SK-N-SH treated with all-trans-retinoic acid at 6 μM for 48 hours (cell line): ENCODE measurements around the gene SEC14L1.

Source experiments
- ATAC-seq: fragments of 200-7000 bp; cut with Tn5 transposase; 3 replicates; pipeline ENCODE4 v1.9.1; 2020; ENCODE audit warnings: mild to moderate bottlenecking, moderate library complexity
- ARNTL ChIP-seq: fragments of 450-650 bp; formaldehyde crosslinking; IDR thresholded peaks from 2 replicates; pipeline ENCODE4 v1.5.0; 2020; ENCODE audit warnings: low read depth, mild to moderate bottlenecking, moderate library complexity, borderline replicate concordance
- BACH2 ChIP-seq: fragments of 250-450 bp; sonication (Bioruptor Pico); IDR thresholded peaks from 2 replicates; pipeline ENCODE4 v1.9.0; 2021; ENCODE audit warnings: mild to moderate bottlenecking, borderline replicate concordance
- CREB5 ChIP-seq: fragments of 250-450 bp; sonication (Bioruptor Pico); IDR thresholded peaks from 2 replicates; pipeline ENCODE4 v1.5.1; 2020; ENCODE audit warnings: low read depth, mild to moderate bottlenecking, moderate library complexity
- CSDC2 ChIP-seq: fragments of 250-450 bp; sonication (Bioruptor Pico); IDR thresholded peaks from 2 replicates; pipeline ENCODE4 v1.5.0; 2020; ENCODE audit warnings: mild to moderate bottlenecking, moderate library complexity
- ESRRG ChIP-seq: fragments of 250-450 bp; sonication (Bioruptor Pico); IDR thresholded peaks from 2 replicates; pipeline ENCODE4 v1.6.1; 2021; ENCODE audit warnings: mild to moderate bottlenecking
- ISL1 ChIP-seq: fragments of 250-450 bp; sonication (Bioruptor Pico); IDR thresholded peaks from 2 replicates; pipeline ENCODE4 v2.1.2; 2022; ENCODE audit warnings: mild to moderate bottlenecking, moderate library complexity
- RARB ChIP-seq: fragments of 250-450 bp; sonication (Bioruptor Pico); IDR thresholded peaks from 2 replicates; pipeline ENCODE4 v1.8.0; 2021; ENCODE audit warnings: mild to moderate bottlenecking, moderate library complexity
- TCF4 ChIP-seq: fragments of 250-450 bp; sonication (Bioruptor Pico); IDR thresholded peaks from 2 replicates; pipeline ENCODE4 v1.8.0; 2021; ENCODE audit warnings: mild to moderate bottlenecking, moderate library complexity, borderline replicate concordance
- TOX ChIP-seq: fragments of 250-450 bp; sonication (Bioruptor Pico); IDR thresholded peaks from 2 replicates; pipeline ENCODE4 v1.8.0; 2021; ENCODE audit warnings: mild to moderate bottlenecking, moderate library complexity, borderline replicate concordance
- ZC3H10 ChIP-seq: fragments of 250-450 bp; sonication (Bioruptor Pico); IDR thresholded peaks from 2 replicates; pipeline ENCODE4 v1.5.1; 2021; ENCODE audit warnings: mild to moderate bottlenecking, moderate library complexity
- ZFP3 ChIP-seq: fragments of 250-450 bp; sonication (Bioruptor Pico); IDR thresholded peaks from 2 replicates; pipeline ENCODE4 v1.5.0; 2020; ENCODE audit warnings: mild to moderate bottlenecking, moderate library complexity
- ZFP30 ChIP-seq: fragments of 450-650 bp; formaldehyde crosslinking; IDR thresholded peaks from 2 replicates; pipeline ENCODE4 v1.5.0; 2022; ENCODE audit warnings: mild to moderate bottlenecking, moderate library complexity
- ZNF565 ChIP-seq: fragments of 450-650 bp; formaldehyde crosslinking; conservative IDR thresholded peaks from 2 replicates; pipeline ENCODE4 v1.5.0; 2020; ENCODE audit warnings: low read depth, mild to moderate bottlenecking, moderate library complexity
- ZNF8 ChIP-seq: fragments of 450-650 bp; formaldehyde crosslinking; IDR thresholded peaks from 2 replicates; pipeline ENCODE4 v1.5.0; 2020; ENCODE audit warnings: mild to moderate bottlenecking, moderate library complexity
- TF ChIP-seq, protein P1 (sequence below): fragments of 250-450 bp; sonication (Bioruptor Pico); IDR thresholded peaks from 2 replicates; pipeline ENCODE4 v1.5.0; 2020; ENCODE audit warnings: mild to moderate bottlenecking, moderate library complexity
- TF ChIP-seq, protein P2 (sequence below): fragments of 250-450 bp; sonication (Bioruptor Pico); IDR thresholded peaks from 2 replicates; pipeline ENCODE4 v1.8.0; 2020; ENCODE audit warnings: mild to moderate bottlenecking, moderate library complexity, borderline replicate concordance
- TF ChIP-seq, protein P3 (sequence below): fragments of 250-450 bp; sonication (Bioruptor Pico); IDR thresholded peaks from 2 replicates; pipeline ENCODE4 v1.5.1; 2021; ENCODE audit warnings: mild to moderate bottlenecking, moderate library complexity
- TF ChIP-seq, protein P4 (sequence below): fragments of 250-450 bp; sonication (Bioruptor Pico); IDR thresholded peaks from 2 replicates; pipeline ENCODE4 v1.8.0; 2021; ENCODE audit warnings: low read depth, mild to moderate bottlenecking, moderate library complexity, borderline replicate concordance

The SEC14L1 gene

GRCh38 chr17:77247048-77247541, 106.3 kb downstream of the SEC14L1 start:
- TF ChIP-seq TCF4 (CRISPR knock-in tag) (no peak), TOX (CRISPR knock-in tag) (no peak), ZFP3 (CRISPR knock-in tag) (no peak), ESRRG (CRISPR knock-in tag) (no peak), RARB (no peak)
- TF ChIP-seq, protein P1, sequence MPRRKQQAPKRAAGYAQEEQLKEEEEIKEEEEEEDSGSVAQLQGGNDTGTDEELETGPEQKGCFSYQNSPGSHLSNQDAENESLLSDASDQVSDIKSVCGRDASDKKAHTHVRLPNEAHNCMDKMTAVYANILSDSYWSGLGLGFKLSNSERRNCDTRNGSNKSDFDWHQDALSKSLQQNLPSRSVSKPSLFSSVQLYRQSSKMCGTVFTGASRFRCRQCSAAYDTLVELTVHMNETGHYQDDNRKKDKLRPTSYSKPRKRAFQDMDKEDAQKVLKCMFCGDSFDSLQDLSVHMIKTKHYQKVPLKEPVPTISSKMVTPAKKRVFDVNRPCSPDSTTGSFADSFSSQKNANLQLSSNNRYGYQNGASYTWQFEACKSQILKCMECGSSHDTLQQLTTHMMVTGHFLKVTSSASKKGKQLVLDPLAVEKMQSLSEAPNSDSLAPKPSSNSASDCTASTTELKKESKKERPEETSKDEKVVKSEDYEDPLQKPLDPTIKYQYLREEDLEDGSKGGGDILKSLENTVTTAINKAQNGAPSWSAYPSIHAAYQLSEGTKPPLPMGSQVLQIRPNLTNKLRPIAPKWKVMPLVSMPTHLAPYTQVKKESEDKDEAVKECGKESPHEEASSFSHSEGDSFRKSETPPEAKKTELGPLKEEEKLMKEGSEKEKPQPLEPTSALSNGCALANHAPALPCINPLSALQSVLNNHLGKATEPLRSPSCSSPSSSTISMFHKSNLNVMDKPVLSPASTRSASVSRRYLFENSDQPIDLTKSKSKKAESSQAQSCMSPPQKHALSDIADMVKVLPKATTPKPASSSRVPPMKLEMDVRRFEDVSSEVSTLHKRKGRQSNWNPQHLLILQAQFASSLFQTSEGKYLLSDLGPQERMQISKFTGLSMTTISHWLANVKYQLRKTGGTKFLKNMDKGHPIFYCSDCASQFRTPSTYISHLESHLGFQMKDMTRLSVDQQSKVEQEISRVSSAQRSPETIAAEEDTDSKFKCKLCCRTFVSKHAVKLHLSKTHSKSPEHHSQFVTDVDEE (CRISPR knock-in tag): 0 out of 2 replicates have a peak, but pooled peaks have one; percentile 28
- peak; percentile 97 for ATAC-seq

GRCh38 chr17:77247609-77248008, 106.8 kb downstream of the SEC14L1 start:
- no peak for ATAC-seq
- TF ChIP-seq CREB5 (CRISPR knock-in tag): 0 out of 2 replicates have a peak, but pooled peaks have one; percentile 10
- TF ChIP-seq, protein P2, sequence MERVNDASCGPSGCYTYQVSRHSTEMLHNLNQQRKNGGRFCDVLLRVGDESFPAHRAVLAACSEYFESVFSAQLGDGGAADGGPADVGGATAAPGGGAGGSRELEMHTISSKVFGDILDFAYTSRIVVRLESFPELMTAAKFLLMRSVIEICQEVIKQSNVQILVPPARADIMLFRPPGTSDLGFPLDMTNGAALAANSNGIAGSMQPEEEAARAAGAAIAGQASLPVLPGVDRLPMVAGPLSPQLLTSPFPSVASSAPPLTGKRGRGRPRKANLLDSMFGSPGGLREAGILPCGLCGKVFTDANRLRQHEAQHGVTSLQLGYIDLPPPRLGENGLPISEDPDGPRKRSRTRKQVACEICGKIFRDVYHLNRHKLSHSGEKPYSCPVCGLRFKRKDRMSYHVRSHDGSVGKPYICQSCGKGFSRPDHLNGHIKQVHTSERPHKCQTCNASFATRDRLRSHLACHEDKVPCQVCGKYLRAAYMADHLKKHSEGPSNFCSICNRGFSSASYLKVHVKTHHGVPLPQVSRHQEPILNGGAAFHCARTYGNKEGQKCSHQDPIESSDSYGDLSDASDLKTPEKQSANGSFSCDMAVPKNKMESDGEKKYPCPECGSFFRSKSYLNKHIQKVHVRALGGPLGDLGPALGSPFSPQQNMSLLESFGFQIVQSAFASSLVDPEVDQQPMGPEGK (CRISPR knock-in tag): no peak
- TF ChIP-seq, all 23 proteins: peak for 1

- TF ChIP-seq TOX (CRISPR knock-in tag) (no peak), ISL1 (CRISPR knock-in tag) (no peak), ARNTL (CRISPR knock-in tag) (no peak), RARB (no peak), ZNF565 (no peak), ESRRG (CRISPR knock-in tag) (no peak), ZFP30 (CRISPR knock-in tag) (no peak), ZC3H10 (no peak), ZNF8 (CRISPR knock-in tag) (no peak), ZFP3 (CRISPR knock-in tag) (no peak), CREB5 (CRISPR knock-in tag) (no peak), CSDC2 (CRISPR knock-in tag) (no peak), BACH2 (CRISPR knock-in tag) (no peak)
- TF ChIP-seq, protein P1 (CRISPR knock-in tag): no peak
- TF ChIP-seq, protein P3, sequence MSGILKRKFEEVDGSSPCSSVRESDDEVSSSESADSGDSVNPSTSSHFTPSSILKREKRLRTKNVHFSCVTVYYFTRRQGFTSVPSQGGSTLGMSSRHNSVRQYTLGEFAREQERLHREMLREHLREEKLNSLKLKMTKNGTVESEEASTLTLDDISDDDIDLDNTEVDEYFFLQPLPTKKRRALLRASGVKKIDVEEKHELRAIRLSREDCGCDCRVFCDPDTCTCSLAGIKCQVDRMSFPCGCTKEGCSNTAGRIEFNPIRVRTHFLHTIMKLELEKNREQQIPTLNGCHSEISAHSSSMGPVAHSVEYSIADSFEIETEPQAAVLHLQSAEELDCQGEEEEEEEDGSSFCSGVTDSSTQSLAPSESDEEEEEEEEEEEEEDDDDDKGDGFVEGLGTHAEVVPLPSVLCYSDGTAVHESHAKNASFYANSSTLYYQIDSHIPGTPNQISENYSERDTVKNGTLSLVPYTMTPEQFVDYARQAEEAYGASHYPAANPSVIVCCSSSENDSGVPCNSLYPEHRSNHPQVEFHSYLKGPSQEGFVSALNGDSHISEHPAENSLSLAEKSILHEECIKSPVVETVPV (CRISPR knock-in tag): no peak
- TF ChIP-seq, protein P4, sequence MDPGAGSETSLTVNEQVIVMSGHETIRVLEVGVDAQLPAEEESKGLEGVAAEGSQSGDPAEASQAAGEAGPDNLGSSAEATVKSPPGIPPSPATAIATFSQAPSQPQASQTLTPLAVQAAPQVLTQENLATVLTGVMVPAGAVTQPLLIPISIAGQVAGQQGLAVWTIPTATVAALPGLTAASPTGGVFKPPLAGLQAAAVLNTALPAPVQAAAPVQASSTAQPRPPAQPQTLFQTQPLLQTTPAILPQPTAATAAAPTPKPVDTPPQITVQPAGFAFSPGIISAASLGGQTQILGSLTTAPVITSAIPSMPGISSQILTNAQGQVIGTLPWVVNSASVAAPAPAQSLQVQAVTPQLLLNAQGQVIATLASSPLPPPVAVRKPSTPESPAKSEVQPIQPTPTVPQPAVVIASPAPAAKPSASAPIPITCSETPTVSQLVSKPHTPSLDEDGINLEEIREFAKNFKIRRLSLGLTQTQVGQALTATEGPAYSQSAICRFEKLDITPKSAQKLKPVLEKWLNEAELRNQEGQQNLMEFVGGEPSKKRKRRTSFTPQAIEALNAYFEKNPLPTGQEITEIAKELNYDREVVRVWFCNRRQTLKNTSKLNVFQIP (CRISPR knock-in tag): no peak
- TF ChIP-seq, protein P2 (CRISPR knock-in tag): no peak
- TF ChIP-seq, all 23 proteins: peak for 0
- ATAC-seq: no peak
These were observed 107.7 kb downstream of the SEC14L1 start for GRCh38 chr17:77248216-77249114.
